VCaP (cell line): ENCODE results near the gene DCANP1.

Experiments used
- H3K27ac ChIP-seq: fragments of 450-650 bp; 2 replicates; pipeline ENCODE4 v1.5.1; 2017
- CTCF ChIP-seq: fragments of 450-650 bp; conservative IDR thresholded peaks from 2 replicates; pipeline ENCODE4 v1.5.1; 2017; ENCODE audit warnings: mild to moderate bottlenecking, moderate library complexity

DCANP1 gene

DNA sequence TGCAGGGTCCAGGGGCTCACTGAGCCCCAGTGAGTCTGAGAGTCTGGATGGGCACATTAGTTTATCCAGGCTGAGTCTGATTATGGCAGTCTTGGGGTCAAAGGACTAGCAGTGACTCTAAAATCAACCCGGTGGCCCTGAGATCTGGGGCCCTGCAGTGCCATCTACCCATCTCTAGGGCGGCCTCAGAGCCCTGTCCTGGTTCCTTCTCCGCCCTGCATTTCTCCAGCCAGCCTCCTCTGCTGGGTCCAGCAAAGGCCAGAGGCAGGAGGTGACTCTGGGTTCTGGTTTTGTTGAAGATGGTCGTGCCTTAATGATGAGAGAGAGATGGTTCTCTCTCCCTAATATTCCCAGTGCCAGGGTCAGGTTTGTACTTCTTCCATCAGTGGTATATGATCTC is 15.0 kb downstream of the DCANP1 start:
- H3K27ac ChIP-seq = no peak overlapping the region
- no peak for TF ChIP-seq CTCF

- H3K27ac ChIP-seq = no peak overlapping the region
- no peak for TF ChIP-seq CTCF
These were observed 17.1 kb downstream of the DCANP1 start for GRCh38 chr5:135430135-135430437.

DNA sequence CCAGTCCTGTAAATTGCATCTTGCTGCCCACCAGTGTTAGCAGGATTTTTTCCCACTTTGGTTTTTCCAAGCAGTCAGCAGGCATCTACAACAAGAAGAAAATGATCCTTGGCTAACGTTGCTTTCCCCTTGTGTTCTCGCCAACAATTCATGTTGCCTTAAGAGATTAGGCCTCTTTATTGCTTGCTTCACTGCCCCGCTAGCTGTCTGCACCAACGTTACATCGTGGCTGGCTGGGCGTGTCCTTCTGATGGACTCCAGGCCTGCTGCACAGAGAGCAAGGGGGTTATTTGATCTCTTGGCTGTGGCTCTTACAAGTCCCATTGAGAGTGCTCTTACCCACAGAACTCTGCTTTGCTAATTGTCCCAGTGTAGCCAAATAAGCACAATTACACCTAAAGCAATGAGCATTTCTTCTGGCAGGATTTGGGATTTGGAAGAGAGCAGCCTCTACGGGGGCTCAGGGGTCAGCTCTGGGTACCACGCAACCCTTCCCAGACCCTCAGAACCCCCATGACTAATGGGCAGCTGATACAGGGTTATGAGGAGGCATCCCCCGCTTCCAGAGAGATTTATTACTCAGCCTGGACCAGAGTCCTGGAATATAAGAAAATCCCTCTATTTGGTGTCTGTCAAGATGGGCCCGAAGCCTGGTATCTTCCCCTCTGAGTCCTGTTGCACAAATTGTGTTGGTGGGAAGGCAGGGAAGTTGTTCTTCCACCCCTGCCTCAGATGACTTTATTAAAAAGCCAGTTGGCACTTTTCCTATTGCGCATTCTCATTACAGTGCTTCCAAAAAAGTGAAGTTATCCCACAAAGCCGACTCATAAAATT is 17.6 kb downstream of the DCANP1 start:
- H3K27ac ChIP-seq = no peak overlapping the region
- TF ChIP-seq CTCF = no peak

GRCh38 chr5:135428586-135428985 is 18.6 kb downstream of the DCANP1 start:
- H3K27ac ChIP-seq = no peak overlapping the region
- TF ChIP-seq CTCF = no peak

GRCh38 chr5:135426102-135427082 is 20.8 kb downstream of the DCANP1 start:
- no peak overlapping the region for H3K27ac ChIP-seq

DNA sequence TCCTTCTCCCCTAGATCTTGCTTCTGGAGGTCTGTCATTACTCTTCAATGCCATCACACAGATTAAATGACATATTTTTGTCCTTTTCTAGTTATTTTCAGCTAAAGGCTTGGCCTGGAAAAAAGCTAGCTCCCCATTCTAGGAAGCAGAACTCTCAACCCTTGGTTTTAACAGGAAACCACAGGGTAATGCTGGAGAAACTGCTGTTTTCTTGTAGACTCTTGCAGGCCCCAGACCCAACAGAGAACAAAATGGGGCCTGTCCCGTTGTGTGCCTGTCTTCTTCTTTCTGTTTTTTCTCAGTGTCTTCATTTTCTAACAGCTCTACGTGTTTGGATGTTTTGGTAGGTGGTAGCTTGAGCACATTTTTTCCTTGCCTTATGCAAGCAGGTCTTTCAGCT is 21.5 kb downstream of the DCANP1 start:
- no peak overlapping the region for H3K27ac ChIP-seq
- TF ChIP-seq CTCF = no peak

More at GRCh38 chr5:135426102-135427082, 20.8 kb downstream of the DCANP1 start:
- TF ChIP-seq CTCF = peak; percentile 81

GRCh38 chr5:135423846-135424168 is 23.3 kb downstream of the DCANP1 start:
- no peak overlapping the region for H3K27ac ChIP-seq
- no peak for TF ChIP-seq CTCF
